Right ventricle myocardium superior (tissue), 1 donor: ENCODE results near the gene RCC1. TPM values are rescaled to one million over a fixed set of nuclear protein-coding genes. Genes with fewer than 3 reads are reported as not detected.
"Not testable (repeated sequence)": the region's sequence is repeated elsewhere in the genome, so short reads cannot be mapped to it uniquely, and the experiment has no call there.

Source experiments
- ATAC-seq: fragments of 200-7000 bp; cut with Tn5 transposase; one replicate; pipeline ENCODE4 v1.9.1; 2020; ENCODE audit warnings: mild to moderate bottlenecking; ENCODE audit not compliant: poor library complexity
- DNase-seq: peaks from one replicate; pipeline ENCODE4 v3.0.0-alpha.2; 2020
- intact Hi-C: fragments of 100-400 bp; cut with DNase I; formaldehyde crosslinking; loops from one replicate; pipeline ENCODE4 v1.11.2; 2022
- total RNA-seq: library from RNA; stranded (reverse); fragmentation: NEBNext Ultra II Directional; extraction: Animal tissue kit (Norgen Biotek cat#: 25700); gene quantifications from one replicate; pipeline ENCODE4 v1.2.1, GENCODE V29; 2021
- donor health status: DM: no; HTN: yes; CAD: no; lungs with severe emphysema.

Gene RCC1
- total RNA-seq, 1 donor from 2014 or later = 8.1 TPM

GRCh38 chr1:28577738-28578536 is 72.1 kb downstream of the RCC1 start:
- ATAC-seq = no peak
- no peak for DNase-seq
- intact Hi-C loops = no loop called here

GRCh38 chr1:28578696-28579218 is 72.9 kb downstream of the RCC1 start:
- DNase-seq = no peak
- intact Hi-C loops = no loop called here
- ATAC-seq = no peak

- DNase-seq (no peak), ATAC-seq (no peak)
- intact Hi-C loops = no loop called here
Observed at GRCh38 chr1:28579401-28579800, 73.6 kb downstream of the RCC1 start.

GRCh38 chr1:28580722-28581530 is 75.1 kb downstream of the RCC1 start:
- no peak for DNase-seq
- ATAC-seq = peak; percentile 33
- intact Hi-C loops = no loop called here

GRCh38 chr1:28581531-28582247 is 75.8 kb downstream of the RCC1 start:
- intact Hi-C loops = no loop called here
- DNase-seq (peak; percentile 98), ATAC-seq (peak; percentile 99)

- no peak for DNase-seq
- intact Hi-C loops = no loop called here
- peak; percentile 23 for ATAC-seq
Observed at GRCh38 chr1:28582248-28582615, 76.4 kb downstream of the RCC1 start.

GRCh38 chr1:28586585-28587391 is 80.9 kb downstream of the RCC1 start:
- intact Hi-C loops, DNase-seq, ATAC-seq: not testable (repeated sequence)

Other genes starting within 250 kb of the RCC1 start
- 2.6 TPM for gene SESN2, start 246.5 kb upstream of the RCC1 start, total RNA-seq
- 9.7 TPM for gene MED18, start 177.0 kb upstream of the RCC1 start, total RNA-seq
- gene PHACTR4, start 136.3 kb upstream of the RCC1 start, total RNA-seq = 14.9 TPM
- 11.7 TPM for gene TRNAU1AP, start 47.0 kb downstream of the RCC1 start, total RNA-seq
- gene RAB42, start 86.2 kb downstream of the RCC1 start, total RNA-seq = 1.4 TPM
- 27.4 TPM for gene TAF12, start 137.0 kb downstream of the RCC1 start, total RNA-seq
- not detected for gene RNU11, start 142.6 kb downstream of the RCC1 start, total RNA-seq
- 4.9 TPM for gene GMEB1, start 162.7 kb downstream of the RCC1 start, total RNA-seq
- 31.3 TPM for gene YTHDF2, start 230.9 kb downstream of the RCC1 start, total RNA-seq